Lower leg skin (tissue), 4 donors: ENCODE results near the gene OCA2. TPM values are rescaled to one million over a fixed set of nuclear protein-coding genes. Genes with fewer than 3 reads are reported as not detected.

Source experiments
- DNase-seq, 2 donors: peaks; one replicate each; pipeline ENCODE4 v3.0.0-alpha.2; 2019; ENCODE audit warnings: low spot score in 2 of 2
- H3K4me3 ChIP-seq: fragments of 200-600 bp; sonication (generic); 2 replicates; pipeline ENCODE4 v1.5.1; 2017; ENCODE audit warnings: mild to moderate bottlenecking, low read depth; ENCODE audit not compliant: poor library complexity, severe bottlenecking
- POLR2A ChIP-seq, 2 donors: fragments of 450-650 bp; IDR thresholded peaks; one replicate each; pipeline ENCODE4 v1.6.1; 2016 to 2017; ENCODE audit warnings: antibody characterized with exemption in 2 of 2, mild to moderate bottlenecking in 1 of 2, moderate library complexity in 1 of 2
- WGBS, 2 donors: methylation state at CpG; one replicate each; pipeline ENCODE4 v1.1.5; 2018; 5-methylcytosine and 5-hydroxymethylcytosine counted together
- intact Hi-C: fragments of 100-400 bp; cut with DNase I; formaldehyde crosslinking; loops from one replicate; pipeline ENCODE4 v1.15.0; 2023; ENCODE audit warnings: low total_unique reads
- total RNA-seq, 4 donors: library from RNA; depleted of rRNA; stranded (reverse); fragments of >200 nt; gene quantifications; one replicate each; pipeline ENCODE4 v1.1.0, GENCODE V29; 2016
- TF ChIP-seq, protein P1 (sequence below), 3 donors: fragments of 450-650 bp; IDR thresholded peaks; one replicate each; pipeline ENCODE4 v1.5.1; 2016; ENCODE audit warnings: antibody characterized with exemption in 3 of 3, mild to moderate bottlenecking in 3 of 3, moderate library complexity in 2 of 3

Gene OCA2
- total RNA-seq, 4 donors from 2014 or later: 12.0 to 15.8 (median 13.9) TPM

DNA sequence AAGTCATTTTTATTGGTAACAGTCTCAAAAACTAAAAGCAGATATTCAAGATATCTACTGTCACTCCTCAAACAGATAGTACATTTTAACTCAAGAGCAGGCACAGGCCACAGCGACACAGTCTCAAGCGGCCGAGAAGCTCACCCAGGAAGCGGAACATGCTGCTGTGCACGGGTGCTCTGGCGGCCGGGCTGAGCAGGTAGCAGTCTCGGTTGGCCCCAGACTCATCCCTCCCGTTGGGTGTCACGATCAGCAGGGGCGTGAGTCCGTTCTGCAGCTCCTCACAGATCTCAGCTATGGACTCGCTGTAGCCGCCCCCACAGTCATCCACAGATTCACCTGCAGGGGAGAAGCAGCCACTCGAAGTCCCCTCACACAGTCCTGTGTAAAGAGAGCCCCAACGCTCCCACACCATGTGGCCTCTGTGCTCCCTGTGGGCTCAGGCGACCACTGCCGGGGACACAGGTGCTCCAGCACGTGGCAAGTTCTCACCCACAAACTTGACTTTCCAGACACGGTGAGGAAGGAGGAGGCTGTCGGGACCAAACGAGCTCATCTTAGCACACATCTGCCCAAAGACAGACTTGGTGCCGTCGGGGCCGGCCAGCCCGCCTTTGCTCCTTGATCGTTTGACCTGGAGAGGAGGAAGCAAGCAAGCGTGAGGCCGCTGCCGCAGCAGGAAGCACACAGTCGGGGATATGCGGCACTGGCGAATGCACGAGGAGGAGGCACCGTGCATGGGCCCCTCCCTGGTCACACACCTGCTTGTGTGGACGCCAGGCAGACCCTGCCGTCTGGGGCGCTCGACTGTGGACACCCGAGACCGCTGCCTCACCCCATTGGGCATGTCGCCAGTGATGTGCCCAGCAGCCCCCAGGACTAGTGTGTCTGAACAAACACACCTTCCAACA lies 17.7 kb upstream of the OCA2 start:
- 91 to 93% methylated on average over 42 of the region's 42 CpGs for WGBS, 2 donors
- peak in 1 of 2 donors; percentile 83 for DNase-seq
- TF ChIP-seq POLR2A (IDR thresholded peaks at IDR 0.05): no peak
- TF ChIP-seq, protein P1, sequence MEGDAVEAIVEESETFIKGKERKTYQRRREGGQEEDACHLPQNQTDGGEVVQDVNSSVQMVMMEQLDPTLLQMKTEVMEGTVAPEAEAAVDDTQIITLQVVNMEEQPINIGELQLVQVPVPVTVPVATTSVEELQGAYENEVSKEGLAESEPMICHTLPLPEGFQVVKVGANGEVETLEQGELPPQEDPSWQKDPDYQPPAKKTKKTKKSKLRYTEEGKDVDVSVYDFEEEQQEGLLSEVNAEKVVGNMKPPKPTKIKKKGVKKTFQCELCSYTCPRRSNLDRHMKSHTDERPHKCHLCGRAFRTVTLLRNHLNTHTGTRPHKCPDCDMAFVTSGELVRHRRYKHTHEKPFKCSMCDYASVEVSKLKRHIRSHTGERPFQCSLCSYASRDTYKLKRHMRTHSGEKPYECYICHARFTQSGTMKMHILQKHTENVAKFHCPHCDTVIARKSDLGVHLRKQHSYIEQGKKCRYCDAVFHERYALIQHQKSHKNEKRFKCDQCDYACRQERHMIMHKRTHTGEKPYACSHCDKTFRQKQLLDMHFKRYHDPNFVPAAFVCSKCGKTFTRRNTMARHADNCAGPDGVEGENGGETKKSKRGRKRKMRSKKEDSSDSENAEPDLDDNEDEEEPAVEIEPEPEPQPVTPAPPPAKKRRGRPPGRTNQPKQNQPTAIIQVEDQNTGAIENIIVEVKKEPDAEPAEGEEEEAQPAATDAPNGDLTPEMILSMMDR (IDR thresholded peaks at IDR 0.05): no peak
- intact Hi-C loops: no loop called here
- H3K4me3 ChIP-seq: no peak overlapping the region

DNA sequence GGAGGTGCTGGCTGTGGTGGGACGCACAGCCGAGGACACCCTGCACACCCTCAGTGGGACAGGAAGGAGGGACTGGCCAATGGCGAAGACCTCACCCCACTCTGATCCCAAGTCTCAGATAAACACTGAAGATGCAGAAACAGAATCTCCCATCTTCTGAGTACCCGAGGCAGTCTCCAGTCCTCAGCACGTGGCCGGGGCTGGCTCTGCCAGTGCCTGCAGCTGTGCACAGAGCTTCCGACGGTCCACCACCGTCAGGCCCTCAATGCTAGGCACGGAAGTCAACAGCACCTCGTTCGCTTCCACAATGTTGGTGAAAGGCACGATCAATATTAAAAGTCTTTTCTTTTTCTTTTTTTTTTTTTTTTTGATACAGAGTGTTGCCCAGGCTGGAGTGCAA lies 16.8 kb upstream of the OCA2 start:
- no peak for TF ChIP-seq POLR2A (IDR thresholded peaks at IDR 0.05)
- TF ChIP-seq, protein P1 (IDR thresholded peaks at IDR 0.05): no peak
- no peak overlapping the region for H3K4me3 ChIP-seq
- intact Hi-C loops: no loop called here
- WGBS, 2 donors: 79 to 85% methylated on average over 13 of the region's 13 CpGs
- peak in 1 of 2 donors; percentile 36 for DNase-seq

DNA sequence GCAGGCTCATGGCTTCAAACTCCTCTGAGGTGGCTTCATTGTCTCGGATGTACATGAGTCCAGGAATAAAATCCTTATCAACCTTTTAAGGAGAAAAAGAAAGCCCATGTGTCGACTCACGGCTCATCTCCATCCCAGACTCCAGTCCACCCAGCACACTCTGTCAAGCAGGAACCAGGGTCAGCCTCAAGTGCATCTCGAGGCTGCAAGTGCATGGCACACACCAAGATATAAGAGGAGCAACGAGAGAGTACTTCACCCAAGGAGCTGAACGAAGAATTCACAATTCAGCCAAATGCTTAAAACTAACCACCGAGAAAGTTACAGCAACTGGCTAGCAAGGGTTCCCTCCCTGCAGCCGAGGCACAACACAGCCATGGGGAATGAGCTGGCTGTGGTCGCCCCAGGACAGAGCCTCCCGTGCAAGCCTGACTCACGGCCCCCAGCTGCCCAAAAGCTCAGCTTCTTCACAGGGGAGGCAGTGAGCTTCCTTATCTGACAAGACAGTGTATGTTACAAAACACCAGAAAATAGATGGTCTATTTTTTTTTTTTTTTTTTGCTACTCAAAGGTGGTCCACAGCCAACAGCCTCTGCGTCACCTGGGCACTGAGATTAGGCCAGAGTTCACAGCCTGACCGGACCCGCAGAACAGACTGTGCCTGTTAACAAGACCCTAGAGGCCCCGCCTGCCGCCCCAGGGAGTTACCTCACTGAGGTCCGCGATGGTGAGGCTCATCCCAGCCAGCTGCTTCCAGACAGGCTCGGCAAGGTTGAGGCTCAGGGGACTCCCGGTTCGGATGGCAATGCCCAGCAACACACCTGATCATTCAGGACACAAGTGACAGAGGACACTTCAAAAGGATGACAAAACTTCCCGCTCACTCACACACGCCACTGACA lies 15.9 kb upstream of the OCA2 start:
- DNase-seq: peak in 1 of 2 donors; percentile 79
- H3K4me3 ChIP-seq: no peak overlapping the region
- intact Hi-C loops: no loop called here
- TF ChIP-seq, protein P1 (IDR thresholded peaks at IDR 0.05): no peak
- TF ChIP-seq POLR2A (IDR thresholded peaks at IDR 0.05): no peak
- WGBS, 2 donors: 79 to 90% methylated on average over 22 to 23 of the region's 23 CpGs

DNA sequence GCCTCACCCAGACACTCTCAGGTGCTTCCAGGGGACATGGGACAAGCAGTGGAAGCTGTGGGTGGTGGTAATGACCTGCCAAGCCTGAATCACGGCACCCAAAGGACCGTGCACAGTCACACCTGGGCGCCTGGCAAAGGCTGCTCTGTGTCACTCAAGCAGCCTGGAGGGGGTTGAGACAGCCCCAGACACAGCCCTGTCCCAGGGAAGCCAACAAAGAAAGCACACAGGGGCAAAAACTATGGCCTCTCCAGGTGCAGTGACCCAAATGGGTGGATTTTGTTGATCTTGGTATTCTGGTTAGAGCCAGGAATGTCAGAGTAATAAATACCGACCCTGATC lies 15.0 kb upstream of the OCA2 start:
- no peak for TF ChIP-seq POLR2A (IDR thresholded peaks at IDR 0.05)
- TF ChIP-seq, protein P1 (IDR thresholded peaks at IDR 0.05): no peak
- intact Hi-C loops: no loop called here
- 78 to 81% methylated on average over 4 of the region's 4 CpGs for WGBS, 2 donors
- DNase-seq: no peak
- no peak overlapping the region for H3K4me3 ChIP-seq

DNA sequence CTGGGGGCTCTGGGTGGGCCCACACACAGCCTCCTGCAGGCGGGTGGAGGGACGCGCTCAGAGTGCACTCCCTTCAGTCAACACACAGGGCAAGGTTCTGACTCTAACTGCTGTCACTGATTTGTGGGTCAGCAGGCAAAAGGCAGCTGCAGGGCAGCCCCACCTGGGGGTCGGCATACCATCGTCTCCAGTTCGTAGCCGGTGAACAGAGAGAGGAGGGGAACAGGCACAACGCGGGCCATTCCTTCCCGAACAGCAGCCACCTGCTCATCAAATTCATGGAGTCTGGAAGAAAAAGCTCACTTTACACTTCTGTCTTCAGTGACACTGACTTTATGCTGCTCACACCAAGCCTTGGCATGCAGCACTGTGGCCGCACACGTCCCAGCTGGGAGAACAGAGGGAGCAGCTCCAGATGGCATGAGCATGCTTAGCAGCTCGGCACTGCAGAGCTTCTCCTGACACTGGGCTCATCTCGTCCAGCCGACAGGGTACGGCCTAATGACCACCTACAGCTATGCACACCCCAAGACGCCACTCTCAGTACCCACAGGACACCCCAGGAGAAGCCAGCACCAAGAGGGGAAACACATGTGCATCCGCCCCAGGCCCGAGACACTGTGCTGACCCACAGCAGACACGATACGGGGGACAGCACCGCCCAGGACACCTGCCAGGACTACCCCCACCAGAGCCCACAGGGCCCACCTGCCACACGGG lies 14.4 kb upstream of the OCA2 start:
- 85 to 96% methylated on average over 22 to 23 of the region's 23 CpGs for WGBS, 2 donors
- H3K4me3 ChIP-seq: no peak overlapping the region
- intact Hi-C loops: no loop called here
- peak in 1 of 2 donors; percentile 70 for DNase-seq
- TF ChIP-seq, protein P1 (IDR thresholded peaks at IDR 0.05): no peak
- TF ChIP-seq POLR2A (IDR thresholded peaks at IDR 0.05): no peak
